Caki2 (cell line): Measurements from ENCODE around the gene SMIM36. TPM values are rescaled to one million over a fixed set of nuclear protein-coding genes. Genes with fewer than 3 reads are reported as not detected.
"Not testable (repeated sequence)": the region's sequence is repeated elsewhere in the genome, so short reads cannot be mapped to it uniquely, and the experiment has no call there.

Experiments
- DNase-seq: peaks from one replicate; pipeline ENCODE4 v3.0.0-alpha.2; 2015; ENCODE audit warnings: low read depth
- in situ Hi-C: cut with HindIII; loops from 2 replicates; pipeline ENCODE4 v1.10.0; 2016; ENCODE audit warnings: low sequenced_read_pairs, low pct_unique_long_range_greater_than_20kb, mixed read lengths
- total RNA-seq: library from RNA; depleted of rRNA; stranded (reverse); fragments of >200 nt; shearing (Covaris generic); gene quantifications from 2 replicates; pipeline ENCODE4 v1.2.3, GENCODE V29; 2014; ENCODE audit warnings: low replicate concordance; rRNA removed

The SMIM36 gene
- total RNA-seq, 1 experiment from 2014 or later, result not detected

- no peak for DNase-seq
- in situ Hi-C loops, result no loop called here
Observed at GRCh38 chr17:55407641-55408566, 103.3 kb downstream of the SMIM36 start.

GRCh38 chr17:55405600-55405999 is 105.7 kb downstream of the SMIM36 start:
- in situ Hi-C loops, result no loop called here
- DNase-seq, result no peak

GRCh38 chr17:55404197-55404596 is 107.1 kb downstream of the SMIM36 start:
- in situ Hi-C loops, result not testable (repeated sequence)

GRCh38 chr17:55402374-55402773 is 108.9 kb downstream of the SMIM36 start:
- no peak for DNase-seq
- in situ Hi-C loops, result no loop called here

More at GRCh38 chr17:55404197-55404596, 107.1 kb downstream of the SMIM36 start:
- DNase-seq, result not testable (repeated sequence)

Other genes starting within 250 kb of the SMIM36 start
- gene HLF, start 246.5 kb downstream of the SMIM36 start, total RNA-seq, result 4.1 and 6.0 TPM in 2 replicates
- 23.6 and 26.3 TPM in 2 replicates for gene MMD, start 89.6 kb downstream of the SMIM36 start, total RNA-seq
- not detected in 2 replicates for gene TMEM100, start 211.4 kb upstream of the SMIM36 start, total RNA-seq
- 27.9 and 39.6 TPM in 2 replicates for gene PCTP, start 239.6 kb upstream of the SMIM36 start, total RNA-seq